GM18499 (cell line): ENCODE results near the gene BRSK1.
A peak's percentile ranks its signal among the peaks of the same experiment; 100 is the strongest.
"Not testable (repeated sequence)": the region's sequence is repeated elsewhere in the genome, so short reads cannot be mapped to it uniquely, and the experiment has no call there.

Experiments used
- ATAC-seq: cut with Tn5 transposase; IDR thresholded peaks from one replicate; pipeline ENCODE4 v1.9.1; 2021; ENCODE audit warnings: moderate number of reproducible peaks; ENCODE audit not compliant: insufficient read depth, unreplicated experiment

The BRSK1 gene

GRCh38 chr19:55321466-55322137 lies 37.8 kb downstream of the BRSK1 start:
- ATAC-seq = no peak

DNA sequence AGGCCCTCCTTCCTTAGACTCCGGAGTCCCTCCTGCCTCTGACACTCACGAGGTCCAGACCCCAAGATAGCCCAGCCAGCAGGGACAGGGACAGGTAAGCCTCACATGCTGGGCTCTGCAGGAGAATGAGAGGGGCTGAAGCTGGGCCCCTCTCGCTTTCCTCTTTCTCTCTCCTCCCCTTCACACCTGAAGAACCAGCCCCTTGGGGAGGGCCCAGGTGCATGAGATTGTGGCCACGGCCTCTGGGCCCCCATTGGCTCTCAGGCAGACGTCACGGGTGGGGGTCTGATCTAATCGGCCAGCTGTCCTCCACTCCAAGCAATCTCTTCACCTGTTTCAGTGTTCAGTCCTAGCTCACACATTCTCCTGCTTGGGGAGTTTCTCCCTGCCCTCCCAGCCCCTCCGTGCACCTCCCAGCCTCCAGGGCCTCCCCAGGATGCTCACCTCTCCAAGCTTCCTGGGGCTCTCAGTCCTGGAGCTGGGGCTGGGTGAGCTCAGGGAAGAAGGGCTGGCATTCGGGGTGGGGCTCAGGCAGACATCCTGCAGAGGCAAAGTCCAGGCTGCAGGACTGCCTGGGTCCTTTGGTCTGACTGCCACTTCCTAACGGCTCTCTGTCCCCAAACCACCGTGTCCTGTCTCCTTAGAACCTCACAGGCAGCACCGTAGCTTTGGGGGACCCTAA lies 38.5 kb downstream of the BRSK1 start:
- ATAC-seq = no peak

GRCh38 chr19:55324662-55325061 lies 40.9 kb downstream of the BRSK1 start:
- ATAC-seq = no peak

DNA sequence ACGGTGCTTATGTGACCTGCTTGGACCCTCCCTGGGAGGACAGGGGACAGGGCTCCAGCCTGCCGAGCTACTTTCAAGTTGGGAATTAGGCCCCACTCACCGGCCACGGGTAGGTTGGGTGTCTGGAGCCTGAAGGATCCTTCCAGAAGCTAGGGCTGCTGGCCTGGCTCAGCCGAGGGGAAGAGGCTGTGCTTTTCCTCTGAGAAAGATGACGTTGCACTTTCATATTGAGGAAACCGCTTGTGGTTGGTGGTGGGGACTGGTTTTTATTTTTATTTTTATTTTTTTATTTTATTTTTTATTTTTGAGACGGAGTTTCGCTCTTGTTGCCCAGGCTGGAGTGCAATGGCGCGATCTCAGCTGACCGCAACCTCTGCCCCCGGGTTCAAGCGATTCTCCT lies 41.4 kb downstream of the BRSK1 start, which contains the start of gene TMEM150B:
Gene TMEM150B (minus strand): TSS at position 170 of the 400 bp plus-strand sequence. CDS start 4,305 bp downstream, outside the sequence.
- ATAC-seq = no peak

GRCh38 chr19:55328774-55329318 lies 45.0 kb downstream of the BRSK1 start:
- not testable (repeated sequence) for ATAC-seq

DNA sequence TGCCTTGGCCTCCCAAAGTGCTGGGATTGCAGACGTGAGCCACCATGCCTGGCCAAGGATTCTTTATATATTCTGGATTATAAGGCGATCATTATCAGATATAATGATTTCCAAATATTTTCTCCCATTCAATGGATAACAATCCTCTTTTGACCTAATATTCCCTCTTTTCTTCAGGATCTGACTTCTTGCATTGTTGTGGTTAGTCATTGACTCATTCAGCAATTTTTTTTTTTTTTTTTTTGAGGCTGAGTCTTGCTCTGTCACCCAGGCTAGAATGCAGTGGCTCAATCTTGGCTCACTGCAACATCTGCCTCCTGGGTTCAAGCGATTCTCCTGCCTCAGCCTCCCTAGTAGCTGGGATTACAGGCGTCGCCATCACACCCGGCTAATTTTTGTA lies 46.0 kb downstream of the BRSK1 start:
- not testable (repeated sequence) for ATAC-seq

GRCh38 chr19:55333870-55334269 lies 50.1 kb downstream of the BRSK1 start:
- ATAC-seq = no peak

GRCh38 chr19:55336101-55336500 lies 52.3 kb downstream of the BRSK1 start:
- no peak for ATAC-seq

DNA sequence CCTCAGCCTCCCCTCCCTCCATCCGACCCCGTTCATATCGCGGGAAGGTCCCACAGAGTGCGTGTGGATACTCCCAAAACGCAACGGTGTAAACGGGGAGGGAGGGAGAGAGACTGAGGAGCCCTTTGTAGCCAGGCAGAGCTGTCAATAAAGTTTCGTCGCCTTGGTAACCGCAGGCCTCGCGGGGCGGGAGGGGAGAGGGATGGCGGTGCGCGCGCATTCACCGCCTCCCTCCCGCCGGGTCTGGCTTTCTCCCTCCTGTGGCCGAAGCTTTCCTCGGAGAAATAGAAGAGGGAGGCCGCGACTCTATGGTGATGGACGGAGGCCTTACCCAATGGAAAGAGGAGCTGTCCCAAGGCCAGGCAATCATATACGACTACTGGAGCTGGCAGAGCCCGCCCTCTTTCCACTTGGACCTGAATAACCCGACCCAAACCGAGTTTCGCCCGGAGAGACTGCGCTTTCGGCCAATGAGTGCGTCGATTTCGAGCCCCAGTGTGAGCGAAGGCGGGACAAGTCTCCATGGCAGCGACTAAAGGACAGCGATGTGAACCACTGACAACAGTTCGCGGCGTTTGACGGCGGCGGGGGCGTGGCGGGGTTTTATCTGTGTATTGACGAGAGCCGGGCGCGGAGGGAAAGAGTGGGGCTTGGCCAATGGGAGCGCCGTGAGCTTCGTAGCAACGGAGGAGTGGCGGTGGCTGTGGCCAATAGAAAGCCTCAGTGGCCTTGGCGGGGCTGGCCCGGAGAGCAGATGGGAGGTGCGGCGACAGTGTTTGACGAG lies 55.5 kb downstream of the BRSK1 start, which contains the start of gene KMT5C:
Gene KMT5C (plus strand): TSS at position 772 of the 784 bp plus-strand sequence. CDS start 2,061 bp downstream, outside the sequence.
- ATAC-seq = peak; percentile 78

- no peak for ATAC-seq
Observed at GRCh38 chr19:55339889-55340783, 56.3 kb downstream of the BRSK1 start.

DNA sequence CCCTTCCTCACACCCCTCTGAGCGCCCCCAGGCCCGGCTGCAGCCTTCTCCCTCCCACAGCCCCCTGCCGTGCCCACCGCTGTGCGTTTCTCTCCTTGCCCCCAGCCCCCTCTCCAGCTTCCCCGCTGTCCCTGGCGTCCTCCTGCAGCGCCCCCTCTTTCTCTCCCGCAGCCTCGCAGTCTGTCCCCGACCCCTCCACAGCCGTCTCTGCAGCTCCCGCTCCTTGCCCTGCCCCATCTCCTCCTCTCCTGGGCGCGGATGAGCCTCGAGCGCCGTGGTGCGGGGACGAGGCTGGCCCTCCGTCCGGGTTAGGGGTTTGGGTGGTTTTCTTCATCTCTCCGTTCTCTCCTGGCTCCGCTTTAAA lies 57.0 kb downstream of the BRSK1 start:
- ATAC-seq = no peak

DNA sequence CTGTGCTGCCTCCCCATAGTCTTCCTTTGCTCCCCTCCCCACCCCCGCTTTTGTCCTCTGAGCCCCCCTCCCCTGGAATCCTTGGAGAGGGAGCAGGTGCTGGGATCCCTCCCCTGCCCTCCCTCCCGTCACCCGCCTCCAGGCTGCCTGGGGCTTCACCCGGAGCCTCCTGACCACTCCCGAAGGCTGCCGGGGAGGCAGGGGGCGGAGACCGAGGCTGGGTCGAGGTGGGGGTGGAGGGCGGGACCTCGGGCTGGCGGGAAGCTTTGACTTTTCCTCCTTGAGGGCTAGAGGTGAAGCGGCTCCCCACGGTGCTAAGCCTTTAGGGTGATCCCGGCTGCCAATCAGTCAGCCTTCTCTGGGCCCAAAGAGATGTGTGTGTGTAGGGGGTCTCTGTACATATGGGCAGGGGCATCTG lies 57.4 kb downstream of the BRSK1 start:
- no peak for ATAC-seq

GRCh38 chr19:55341595-55342531 lies 58.1 kb downstream of the BRSK1 start:
- no peak for ATAC-seq

DNA sequence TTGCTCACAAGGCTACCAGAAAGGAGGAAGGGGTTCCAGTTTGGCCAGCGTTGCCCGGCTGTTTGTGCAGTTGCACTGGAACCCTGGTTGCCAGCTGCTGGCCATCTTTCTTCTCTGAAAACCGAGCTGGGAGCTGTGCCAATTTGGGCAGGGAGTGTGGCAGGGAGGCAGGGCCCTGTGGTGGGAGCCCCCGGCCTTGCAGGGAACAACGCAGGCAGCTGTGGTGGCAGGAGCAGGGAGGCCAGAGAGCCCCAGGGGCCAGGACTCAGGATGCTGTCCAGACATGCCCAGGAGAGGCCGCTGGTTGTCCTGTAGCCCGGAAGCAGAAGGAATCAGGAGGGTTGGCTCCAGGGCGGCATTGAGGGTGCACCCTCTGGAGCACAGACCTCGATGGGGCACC lies 60.6 kb downstream of the BRSK1 start:
- ATAC-seq = no peak

DNA sequence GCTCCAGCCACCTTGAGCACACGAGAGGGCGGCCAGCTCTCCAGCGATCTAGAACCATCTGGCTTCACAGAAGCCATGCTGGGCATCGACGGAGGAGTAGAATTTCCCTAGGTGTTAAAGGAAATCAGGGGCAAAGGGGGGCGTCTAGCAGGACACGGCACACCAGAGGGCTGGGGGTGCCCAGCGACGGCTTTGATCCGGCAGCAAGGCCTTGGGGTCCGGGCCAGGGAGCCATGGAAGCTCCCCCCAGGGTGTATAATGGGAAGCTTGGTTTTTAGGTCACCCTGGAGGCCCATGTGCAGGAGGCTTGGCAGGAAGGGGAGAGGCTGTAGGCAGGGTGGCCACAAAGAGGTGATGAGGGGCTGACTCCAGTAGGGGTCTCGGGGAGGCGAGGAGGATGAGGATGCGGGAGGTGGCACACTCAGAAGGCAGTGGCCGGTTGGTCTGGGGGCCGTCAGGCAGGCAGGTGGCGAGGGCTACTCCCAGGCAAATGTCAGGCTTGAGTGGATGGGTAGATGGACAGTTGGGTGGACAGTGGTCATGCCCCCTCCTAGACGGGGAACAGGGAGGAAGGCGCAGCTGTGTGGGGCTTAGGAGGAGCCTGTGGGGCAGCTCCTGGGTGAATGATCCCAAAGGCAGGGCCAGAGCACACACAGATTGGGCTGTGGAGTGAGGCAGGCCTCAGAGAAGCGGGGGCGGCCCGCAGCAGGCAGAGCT lies 61.5 kb downstream of the BRSK1 start:
- no peak for ATAC-seq

DNA sequence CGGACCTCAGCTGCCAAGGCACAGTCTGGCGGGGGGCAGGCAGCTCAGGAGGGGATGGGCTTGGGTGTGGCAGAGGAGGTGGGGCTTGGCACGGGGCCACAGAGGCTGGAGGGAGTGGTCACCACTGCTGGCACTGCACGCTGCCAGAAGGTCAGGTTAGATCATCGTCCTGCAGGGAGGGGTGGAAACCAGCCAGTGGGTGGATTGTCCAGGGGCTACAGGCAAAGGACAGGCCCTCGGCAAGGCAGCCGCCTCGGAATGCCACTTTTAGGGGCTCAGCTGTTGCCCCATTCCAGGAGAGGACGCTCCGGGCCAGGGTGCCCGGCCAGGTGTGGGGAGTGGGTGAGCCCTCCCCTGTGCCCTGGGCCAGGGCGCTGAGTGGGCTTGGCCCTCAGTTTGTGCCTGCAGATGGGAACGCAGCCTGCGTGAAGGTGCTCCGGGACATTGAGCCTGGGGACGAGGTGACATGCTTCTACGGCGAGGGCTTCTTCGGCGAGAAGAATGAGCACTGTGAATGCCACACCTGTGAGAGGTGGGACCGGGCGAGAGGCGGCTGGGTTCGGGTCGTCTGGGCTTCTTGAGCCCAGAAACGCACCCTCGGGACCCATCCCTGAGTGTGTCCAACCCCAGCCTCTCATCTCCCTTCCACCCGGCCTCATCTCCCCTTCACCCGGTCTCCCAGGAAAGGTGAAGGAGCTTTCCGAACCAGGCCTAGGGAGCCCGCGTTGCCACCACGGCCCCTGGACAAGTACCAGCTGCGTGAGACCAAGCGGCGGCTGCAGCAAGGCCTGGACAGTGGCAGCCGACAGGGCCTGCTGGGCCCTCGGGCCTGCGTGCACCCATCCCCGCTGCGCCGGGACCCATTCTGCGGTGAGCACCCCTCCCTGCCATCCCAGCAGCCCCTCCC lies 62.3 kb downstream of the BRSK1 start:
- ATAC-seq = no peak
